ENCODE measurements around the gene GCSAML. TPM values are rescaled to one million over a fixed set of nuclear protein-coding genes. Genes with fewer than 3 reads are reported as not detected.

GCSAML gene
- total RNA-seq, 3 donors from 2014 or later, result 0.15 to 1.3 TPM; not detected in 1

DNA sequence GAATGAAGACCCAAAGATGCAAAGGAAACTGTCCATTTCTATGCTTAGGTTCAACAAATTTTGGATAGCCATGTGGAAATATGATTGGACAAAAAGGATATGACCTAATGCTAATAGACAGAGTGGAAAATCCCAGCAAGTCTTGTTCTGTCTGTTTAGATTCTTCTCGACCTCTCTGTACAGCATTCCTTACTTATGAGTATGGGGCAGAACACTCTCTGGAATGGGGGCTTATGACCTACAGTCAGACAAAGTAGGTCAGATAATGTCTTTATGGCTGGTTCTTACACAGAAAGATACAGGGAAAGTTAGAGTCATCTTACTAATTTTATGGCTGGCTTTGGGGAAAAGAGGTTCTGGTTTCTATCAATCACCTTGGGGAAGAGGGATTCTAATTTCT, 2.8 kb downstream of the GCSAML start:
- Histone ChIP-seq H3K27ac (no peak overlapping the region), H3K9me3 (no peaks in the 10 kb centered on the region), H3K36me3 (no peaks in the 10 kb centered on the region), H3K4me3 (no peak overlapping the region), H3K4me1 (no peaks in the 10 kb centered on the region), H3K27me3 (no peaks in the 10 kb centered on the region)
- DNase-seq (ENCODE audit: low spot score in 2 of 2), result no peak
- intact Hi-C loops (cut with DNase I; ENCODE audit: low total_unique reads), result no loop called here
- no peak for TF ChIP-seq POLR2AphosphoS5 (IDR thresholded peaks at IDR 0.05)

DNA sequence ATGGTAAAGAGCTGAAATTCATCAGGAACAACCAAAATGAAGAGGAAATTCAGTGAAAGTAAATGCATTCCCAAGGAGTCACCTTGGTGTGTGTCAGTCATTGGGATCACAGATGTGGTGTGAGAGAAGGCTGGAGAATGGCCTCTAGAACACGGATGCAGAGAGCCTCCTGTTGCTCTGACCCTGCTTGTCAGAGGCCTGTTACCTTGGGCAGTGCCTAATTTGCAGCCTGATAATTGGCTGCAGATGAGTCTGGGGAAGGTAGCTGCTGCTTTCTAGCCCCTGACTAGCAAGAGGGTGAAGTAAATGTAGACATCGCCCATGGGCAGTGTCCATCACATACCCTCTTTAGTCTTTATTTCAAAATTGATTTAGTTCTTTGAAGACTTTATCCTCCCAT, 3.3 kb downstream of the GCSAML start:
- Histone ChIP-seq H3K4me3 (no peak overlapping the region), H3K36me3 (no peaks in the 10 kb centered on the region), H3K27ac (no peak overlapping the region), H3K27me3 (no peaks in the 10 kb centered on the region), H3K4me1 (no peaks in the 10 kb centered on the region), H3K9me3 (no peaks in the 10 kb centered on the region)
- DNase-seq (ENCODE audit: low spot score in 2 of 2), result no peak
- intact Hi-C loops (cut with DNase I; ENCODE audit: low total_unique reads), result no loop called here
- TF ChIP-seq POLR2A (IDR thresholded peaks at IDR 0.05) (no peak), POLR2AphosphoS5 (IDR thresholded peaks at IDR 0.05) (no peak)
- TF ChIP-seq, protein P1, sequence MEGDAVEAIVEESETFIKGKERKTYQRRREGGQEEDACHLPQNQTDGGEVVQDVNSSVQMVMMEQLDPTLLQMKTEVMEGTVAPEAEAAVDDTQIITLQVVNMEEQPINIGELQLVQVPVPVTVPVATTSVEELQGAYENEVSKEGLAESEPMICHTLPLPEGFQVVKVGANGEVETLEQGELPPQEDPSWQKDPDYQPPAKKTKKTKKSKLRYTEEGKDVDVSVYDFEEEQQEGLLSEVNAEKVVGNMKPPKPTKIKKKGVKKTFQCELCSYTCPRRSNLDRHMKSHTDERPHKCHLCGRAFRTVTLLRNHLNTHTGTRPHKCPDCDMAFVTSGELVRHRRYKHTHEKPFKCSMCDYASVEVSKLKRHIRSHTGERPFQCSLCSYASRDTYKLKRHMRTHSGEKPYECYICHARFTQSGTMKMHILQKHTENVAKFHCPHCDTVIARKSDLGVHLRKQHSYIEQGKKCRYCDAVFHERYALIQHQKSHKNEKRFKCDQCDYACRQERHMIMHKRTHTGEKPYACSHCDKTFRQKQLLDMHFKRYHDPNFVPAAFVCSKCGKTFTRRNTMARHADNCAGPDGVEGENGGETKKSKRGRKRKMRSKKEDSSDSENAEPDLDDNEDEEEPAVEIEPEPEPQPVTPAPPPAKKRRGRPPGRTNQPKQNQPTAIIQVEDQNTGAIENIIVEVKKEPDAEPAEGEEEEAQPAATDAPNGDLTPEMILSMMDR (IDR thresholded peaks at IDR 0.05), result no peak

DNA sequence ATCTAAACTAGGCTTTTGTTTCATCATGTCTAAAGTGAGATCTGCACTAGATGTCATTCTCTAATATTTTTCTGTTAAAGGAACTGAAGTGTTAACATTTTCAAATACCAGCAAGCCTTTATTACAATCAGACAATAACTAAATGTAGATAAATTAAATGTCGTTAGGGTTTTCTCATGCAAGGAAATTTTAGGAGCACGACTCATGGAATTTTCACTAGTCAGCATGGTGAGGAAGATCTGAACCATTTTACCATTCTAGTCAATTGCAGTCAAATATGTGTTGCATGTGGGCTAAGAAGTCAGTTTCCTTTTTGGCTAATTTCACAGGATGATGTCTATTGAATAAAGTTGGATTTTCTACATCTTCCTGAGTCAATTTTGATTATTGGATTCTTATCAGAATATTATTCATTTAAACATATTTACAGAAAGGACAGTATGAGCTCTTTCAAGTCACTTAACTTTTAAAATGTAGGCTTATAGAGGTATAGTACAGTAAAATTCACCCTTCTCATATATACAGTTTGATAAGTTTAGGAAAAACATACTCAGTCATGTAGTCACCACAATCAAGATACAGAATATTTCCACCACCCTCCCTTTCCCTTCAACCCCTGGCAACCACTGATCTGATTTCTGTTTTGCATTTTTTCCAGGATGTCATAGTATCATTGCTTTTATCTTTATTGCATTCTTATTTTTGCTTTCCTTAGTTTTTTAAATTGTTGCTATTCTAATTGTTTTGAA, 9.2 kb downstream of the GCSAML start:
- intact Hi-C loops (cut with DNase I; ENCODE audit: low total_unique reads), result no loop called here
- no peaks in the 10 kb centered on the region for H3K9me3 ChIP-seq
- H3K27me3 ChIP-seq, result no peaks in the 10 kb centered on the region
- TF ChIP-seq POLR2AphosphoS5 (IDR thresholded peaks at IDR 0.05), result no peak
- TF ChIP-seq POLR2A (IDR thresholded peaks at IDR 0.05), result no peak
- TF ChIP-seq, protein P1 (IDR thresholded peaks at IDR 0.05), result no peak
- H3K4me3 ChIP-seq, result no peak overlapping the region
- no peak for DNase-seq (ENCODE audit: low spot score in 2 of 2)
- H3K4me1 ChIP-seq, result no peaks in the 10 kb centered on the region
- no peak overlapping the region for H3K27ac ChIP-seq
- no peaks in the 10 kb centered on the region for H3K36me3 ChIP-seq

DNA sequence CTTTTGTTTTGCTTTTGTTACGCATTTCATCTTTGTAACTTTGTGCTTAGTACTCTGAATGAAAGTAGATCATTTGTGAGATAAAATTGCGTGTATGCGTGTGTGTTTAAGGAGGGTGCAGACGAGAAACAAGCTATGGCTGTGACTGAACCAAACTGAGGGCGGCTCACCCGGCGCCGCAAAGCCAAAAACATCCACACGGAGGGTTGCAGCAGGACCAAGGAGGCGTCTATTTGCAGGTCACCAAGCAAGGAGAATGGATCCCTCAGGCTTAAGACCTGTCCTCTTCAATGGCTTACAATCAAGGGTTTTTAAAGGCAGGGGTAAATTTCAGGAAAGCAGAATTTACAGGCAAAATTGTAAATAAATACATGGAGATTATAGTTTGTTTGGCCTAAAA, 12.8 kb downstream of the GCSAML start:
- Histone ChIP-seq H3K4me1 (no peaks in the 10 kb centered on the region), H3K27ac (no peak overlapping the region), H3K36me3 (no peaks in the 10 kb centered on the region), H3K27me3 (no peaks in the 10 kb centered on the region), H3K9me3 (no peaks in the 10 kb centered on the region), H3K4me3 (no peak overlapping the region)
- no peak for TF ChIP-seq POLR2AphosphoS5 (IDR thresholded peaks at IDR 0.05)
- TF ChIP-seq, protein P1 (IDR thresholded peaks at IDR 0.05), result no peak
- no peak for TF ChIP-seq POLR2A (IDR thresholded peaks at IDR 0.05)
- intact Hi-C loops (cut with DNase I; ENCODE audit: low total_unique reads), result no loop called here
- DNase-seq (ENCODE audit: low spot score in 2 of 2), result no peak

DNA sequence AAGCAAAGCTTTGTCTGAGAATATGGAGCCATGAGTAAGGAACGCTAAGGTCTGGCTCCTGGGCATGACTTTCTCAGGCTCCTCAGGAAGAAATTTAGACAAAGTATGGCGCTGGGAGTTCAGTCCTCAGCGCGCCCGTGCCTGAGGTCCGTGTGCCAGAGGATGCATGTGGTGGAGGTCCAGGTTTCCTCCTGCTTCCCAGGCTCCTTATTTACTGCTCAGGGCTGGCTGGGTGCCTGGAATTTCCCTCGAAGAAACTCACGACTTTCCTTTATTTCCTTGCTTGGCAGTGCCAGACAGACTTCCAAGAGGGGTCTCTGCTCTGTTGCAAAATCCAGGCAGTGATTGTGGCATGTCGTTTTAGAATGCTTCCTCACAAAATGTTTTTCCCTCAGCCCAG, 13.3 kb downstream of the GCSAML start:
- TF ChIP-seq POLR2A (IDR thresholded peaks at IDR 0.05) (no peak), POLR2AphosphoS5 (IDR thresholded peaks at IDR 0.05) (no peak)
- TF ChIP-seq, protein P1 (IDR thresholded peaks at IDR 0.05), result no peak
- peaks cover 0 to under 1% of the 10 kb centered on the region in 2 donors for H3K9me3 ChIP-seq
- no peaks in the 10 kb centered on the region for H3K27me3 ChIP-seq
- no peaks in the 10 kb centered on the region for H3K4me1 ChIP-seq
- no peak overlapping the region for H3K27ac ChIP-seq
- H3K36me3 ChIP-seq, result no peaks in the 10 kb centered on the region
- intact Hi-C loops (cut with DNase I; ENCODE audit: low total_unique reads), result no loop called here
- DNase-seq (ENCODE audit: low spot score in 2 of 2), result no peak
- H3K4me3 ChIP-seq, result no peak overlapping the region

Measured in breast epithelium (tissue), 4 donors.